PFSK-1 (cell line): Measurements from ENCODE around the gene NCOA6.

Source experiments
- FOXP2 ChIP-seq: optimal IDR thresholded peaks from 2 replicates; pipeline ENCODE3; 2011; ENCODE audit warnings: borderline replicate concordance, control low read depth, inconsistent platforms; ENCODE audit not compliant: insufficient read depth; ENCODE audit errors: extremely low read length, extremely low read depth
- POLR2AphosphoS5 ChIP-seq: IDR thresholded peaks from 2 replicates; pipeline ENCODE4 v1.6.1; 2012; ENCODE audit warnings: low read depth, mild to moderate bottlenecking, control low read depth, low read length, moderate library complexity
- REST ChIP-seq, 2 experiments: IDR thresholded peaks; 2 replicates each; pipeline versions ENCODE4 v1.6.1 to v1.8.0; 2011 to 2012; ENCODE audit warnings: low read depth in 2 of 2, low read length in 2 of 2, control low read depth in 1 of 2, inconsistent platforms in 1 of 2, mild to moderate bottlenecking in 1 of 2, moderate library complexity in 1 of 2; ENCODE audit not compliant: insufficient read depth in 1 of 2
- SIN3A ChIP-seq: IDR thresholded peaks from 2 replicates; pipeline ENCODE4 v1.6.1; 2012; ENCODE audit warnings: mild to moderate bottlenecking, low read length, moderate library complexity, borderline replicate concordance; ENCODE audit not compliant: insufficient read depth
- TAF1 ChIP-seq: IDR thresholded peaks from 2 replicates; pipeline ENCODE4 v1.6.1; 2012; ENCODE audit warnings: low read length, control low read depth, borderline replicate concordance; ENCODE audit not compliant: insufficient read depth

The NCOA6 gene

GRCh38 chr20:34755367-34755766 lies 70.1 kb downstream of the NCOA6 start:
- TF ChIP-seq TAF1 (no peak), REST (IDR thresholded peaks at IDR 0.05; ENCODE audit: insufficient read depth in 1 of 2, low read depth in 2 of 2, low read length in 2 of 2) (no peak), SIN3A (no peak), FOXP2 (no peak), POLR2AphosphoS5 (no peak)

DNA sequence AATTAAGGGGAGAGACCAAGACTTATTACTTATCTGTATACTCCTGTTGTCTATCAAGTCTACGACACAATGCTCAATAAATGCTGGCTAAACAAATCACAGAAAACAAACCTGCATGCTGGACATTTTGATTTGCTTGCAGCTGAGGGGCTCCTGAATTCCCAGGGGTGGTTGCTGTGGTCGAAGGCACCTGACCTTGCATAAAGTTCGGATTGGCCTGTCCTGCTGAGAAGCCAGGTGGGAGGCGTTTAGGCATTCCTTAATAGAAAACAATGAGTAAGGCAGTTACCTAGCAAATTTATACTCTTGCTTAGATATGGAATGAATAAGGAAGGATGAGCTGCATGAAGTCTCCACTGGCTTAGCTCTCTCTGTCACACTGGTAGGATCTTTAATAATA lies 70.8 kb downstream of the NCOA6 start:
- no peak for TF ChIP-seq FOXP2

DNA sequence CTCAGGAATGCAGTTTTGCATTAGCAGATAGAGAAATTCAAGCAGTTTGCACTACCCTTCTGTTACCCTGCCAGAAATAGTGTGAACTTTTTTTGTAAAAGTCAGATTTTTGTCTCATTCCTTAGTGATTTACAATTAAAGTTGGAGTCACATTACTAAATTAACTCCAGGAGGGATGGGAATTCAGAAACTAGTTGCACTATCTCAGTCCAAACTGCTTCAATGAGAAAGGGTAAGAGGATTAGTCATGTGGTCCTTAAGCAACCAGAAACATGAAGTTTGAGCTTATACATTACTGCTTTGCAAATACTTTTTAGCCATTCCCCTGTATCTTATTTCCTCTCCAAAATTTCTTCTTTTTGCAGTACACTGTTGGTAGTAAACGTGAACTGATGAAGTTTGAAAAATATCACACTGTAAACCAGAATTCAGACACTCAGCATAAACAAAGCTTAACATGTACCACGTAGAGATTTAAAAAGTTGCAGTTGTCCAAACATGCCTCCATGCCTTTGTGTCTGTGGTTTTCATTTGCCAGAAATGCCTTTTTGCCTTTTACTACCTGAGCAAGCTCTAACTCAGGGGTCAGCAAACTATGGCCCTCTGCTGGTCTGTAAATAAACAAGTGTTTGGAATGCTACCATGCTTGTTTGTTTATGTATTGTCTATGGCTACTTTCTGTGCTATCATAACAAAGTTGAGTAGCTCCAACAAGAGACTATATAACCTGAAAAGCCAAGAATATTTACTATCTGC lies 71.6 kb downstream of the NCOA6 start:
- TF ChIP-seq TAF1 (no peak), SIN3A (no peak), REST (IDR thresholded peaks at IDR 0.05; ENCODE audit: insufficient read depth in 1 of 2, low read depth in 2 of 2, low read length in 2 of 2) (no peak), FOXP2 (no peak), POLR2AphosphoS5 (no peak)

GRCh38 chr20:34751453-34751852 lies 74.0 kb downstream of the NCOA6 start:
- no peak for TF ChIP-seq POLR2AphosphoS5
- TF ChIP-seq FOXP2 = no peak
- no peak for TF ChIP-seq TAF1
- no peak for TF ChIP-seq SIN3A
- TF ChIP-seq REST (IDR thresholded peaks at IDR 0.05; ENCODE audit: insufficient read depth in 1 of 2, low read depth in 2 of 2, low read length in 2 of 2) = no peak

DNA sequence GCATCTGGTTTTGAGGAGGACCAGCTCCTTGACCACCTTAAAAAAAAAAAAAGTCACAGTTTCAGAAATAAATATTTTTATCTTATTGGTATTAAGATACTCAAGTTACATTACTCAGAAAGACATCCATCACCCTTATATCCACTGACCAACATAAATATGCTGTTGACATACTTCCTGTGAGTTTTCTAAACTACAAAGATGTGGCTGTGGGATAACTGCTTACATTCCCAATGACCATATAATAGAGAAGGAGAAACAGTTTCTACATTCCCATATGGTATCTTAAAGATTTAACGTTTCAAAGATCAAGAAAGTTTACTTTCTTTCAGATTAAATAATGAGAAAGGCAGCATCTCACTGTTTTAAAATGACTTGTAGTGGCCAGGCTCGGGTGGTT lies 75.0 kb downstream of the NCOA6 start:
- no peak for TF ChIP-seq SIN3A

DNA sequence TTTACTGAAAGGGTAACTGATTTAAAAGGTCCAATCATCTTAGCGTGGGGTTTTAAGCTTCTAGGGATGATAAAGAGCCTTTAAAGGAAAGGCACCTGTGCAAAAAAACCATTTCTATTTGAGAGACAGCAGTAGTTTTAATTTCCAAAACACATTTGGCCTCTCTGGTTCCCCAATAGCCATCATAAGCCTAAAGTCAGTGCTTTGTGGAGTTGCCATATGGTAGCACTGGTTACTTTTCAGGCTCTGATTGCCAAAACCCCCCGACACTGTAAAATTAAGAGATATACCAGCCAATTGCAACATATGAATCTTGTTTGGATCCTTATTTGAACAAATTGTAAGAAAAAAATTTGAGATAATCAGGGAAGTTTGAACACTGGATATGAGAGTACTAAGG lies 76.7 kb downstream of the NCOA6 start:
- TF ChIP-seq SIN3A (no peak), REST (IDR thresholded peaks at IDR 0.05; ENCODE audit: insufficient read depth in 1 of 2, low read depth in 2 of 2, low read length in 2 of 2) (no peak), FOXP2 (no peak), TAF1 (no peak), POLR2AphosphoS5 (no peak)
